ENCODE results near the gene SLC6A18.

SLC6A18 gene

GRCh38 chr5:1225081-1225480 lies at the start of gene SLC6A18:
TSS of gene SLC6A18 (plus strand) at chr5:1225381. CDS start at chr5:1225478, 97 bp downstream.
- H3K4me3 Mint-ChIP-seq: no peak within 1 kb of the TSS
- DNase-seq (no peak), ATAC-seq (replicated peaks) (no peak)
- H3K36me3 Mint-ChIP-seq: no peaks in the 10 kb centered on the region
- peaks cover 18 to 25% of the 10 kb centered on the region in 2 donors for H3K27me3 Mint-ChIP-seq
- peaks cover 2 to 6% of the 10 kb centered on the region in 2 donors for H3K4me1 Mint-ChIP-seq
- no peaks in the 10 kb centered on the region for H3K9me3 Mint-ChIP-seq
- no peak within 1 kb of the TSS for H3K27ac Mint-ChIP-seq

- H3K27me3 Mint-ChIP-seq: peaks cover 9 to 17% of the 10 kb centered on the region in 2 donors
- H3K9me3 Mint-ChIP-seq: peaks cover 0 to 3% of the 10 kb centered on the region in 2 donors
- no peak overlapping the region for H3K4me3 Mint-ChIP-seq
- DNase-seq: no peak
- ATAC-seq (replicated peaks): no peak
- H3K4me1 Mint-ChIP-seq: peaks cover 0 to 2% of the 10 kb centered on the region in 2 donors
- no peak overlapping the region for H3K27ac Mint-ChIP-seq
- no peaks in the 10 kb centered on the region for H3K36me3 Mint-ChIP-seq
These were observed 49.2 kb upstream of the SLC6A18 start for GRCh38 chr5:1175801-1176472.

- Mint-ChIP-seq H3K4me3 (no peak overlapping the region), H3K4me1 (peaks cover 0 to 2% of the 10 kb centered on the region in 2 donors), H3K27me3 (peaks cover 9 to 17% of the 10 kb centered on the region in 2 donors), H3K27ac (no peak overlapping the region), H3K36me3 (no peaks in the 10 kb centered on the region), H3K9me3 (peaks cover 0 to 3% of the 10 kb centered on the region in 2 donors)
- ATAC-seq (replicated peaks) (no peak), DNase-seq (no peak)
These were observed 48.4 kb upstream of the SLC6A18 start for GRCh38 chr5:1176473-1177391.

- H3K4me1 Mint-ChIP-seq: peaks cover 0 to 2% of the 10 kb centered on the region in 2 donors
- H3K36me3 Mint-ChIP-seq: no peaks in the 10 kb centered on the region
- peaks cover 0 to 3% of the 10 kb centered on the region in 2 donors for H3K9me3 Mint-ChIP-seq
- H3K4me3 Mint-ChIP-seq: no peak overlapping the region
- peaks cover 9 to 17% of the 10 kb centered on the region in 2 donors for H3K27me3 Mint-ChIP-seq
- ATAC-seq (replicated peaks): no peak
- no peak for DNase-seq
- H3K27ac Mint-ChIP-seq: no peak overlapping the region
These were observed 47.2 kb upstream of the SLC6A18 start for GRCh38 chr5:1177826-1178528.

GRCh38 chr5:1178529-1179382 lies 46.4 kb upstream of the SLC6A18 start:
- peaks cover 0 to 2% of the 10 kb centered on the region in 2 donors for H3K4me1 Mint-ChIP-seq
- no peaks in the 10 kb centered on the region for H3K36me3 Mint-ChIP-seq
- no peak overlapping the region for H3K4me3 Mint-ChIP-seq
- peaks cover 7 to 12% of the 10 kb centered on the region in 2 donors for H3K27me3 Mint-ChIP-seq
- no peak overlapping the region for H3K27ac Mint-ChIP-seq
- no peak for DNase-seq
- H3K9me3 Mint-ChIP-seq: peaks cover 0 to 2% of the 10 kb centered on the region in 2 donors
- no peak for ATAC-seq (replicated peaks)

- DNase-seq: no peak
- H3K4me1 Mint-ChIP-seq: peaks cover 0 to under 1% of the 10 kb centered on the region in 2 donors
- H3K27ac Mint-ChIP-seq: no peak overlapping the region
- H3K36me3 Mint-ChIP-seq: no peaks in the 10 kb centered on the region
- ATAC-seq (replicated peaks): no peak
- H3K27me3 Mint-ChIP-seq: peaks cover 4 to 9% of the 10 kb centered on the region in 2 donors
- no peak overlapping the region for H3K4me3 Mint-ChIP-seq
- peaks cover 0 to 2% of the 10 kb centered on the region in 2 donors for H3K9me3 Mint-ChIP-seq
These were observed 45.8 kb upstream of the SLC6A18 start for GRCh38 chr5:1179383-1179715.

GRCh38 chr5:1180096-1180495 lies 45.1 kb upstream of the SLC6A18 start:
- Mint-ChIP-seq H3K4me3 (no peak overlapping the region), H3K27ac (no peak overlapping the region), H3K4me1 (no peaks in the 10 kb centered on the region), H3K27me3 (peaks cover 0 to 2% of the 10 kb centered on the region in 2 donors), H3K9me3 (no peaks in the 10 kb centered on the region), H3K36me3 (no peaks in the 10 kb centered on the region)
- no peak for DNase-seq
- no peak for ATAC-seq (replicated peaks)

- no peak overlapping the region for H3K4me3 Mint-ChIP-seq
- ATAC-seq (replicated peaks): no peak
- H3K27me3 Mint-ChIP-seq: no peaks in the 10 kb centered on the region
- H3K36me3 Mint-ChIP-seq: no peaks in the 10 kb centered on the region
- no peaks in the 10 kb centered on the region for H3K4me1 Mint-ChIP-seq
- DNase-seq: no peak
- H3K27ac Mint-ChIP-seq: no peak overlapping the region
- no peaks in the 10 kb centered on the region for H3K9me3 Mint-ChIP-seq
These were observed 44.3 kb upstream of the SLC6A18 start for GRCh38 chr5:1180841-1181271.

- no peaks in the 10 kb centered on the region for H3K27me3 Mint-ChIP-seq
- no peak overlapping the region for H3K4me3 Mint-ChIP-seq
- H3K4me1 Mint-ChIP-seq: no peaks in the 10 kb centered on the region
- ATAC-seq (replicated peaks): no peak
- H3K36me3 Mint-ChIP-seq: no peaks in the 10 kb centered on the region
- DNase-seq: no peak
- no peaks in the 10 kb centered on the region for H3K9me3 Mint-ChIP-seq
- H3K27ac Mint-ChIP-seq: no peak overlapping the region
These were observed 43.5 kb upstream of the SLC6A18 start for GRCh38 chr5:1181451-1182359.

- no peaks in the 10 kb centered on the region for H3K27me3 Mint-ChIP-seq
- ATAC-seq (replicated peaks): no peak
- no peaks in the 10 kb centered on the region for H3K36me3 Mint-ChIP-seq
- no peak for DNase-seq
- no peaks in the 10 kb centered on the region for H3K9me3 Mint-ChIP-seq
- H3K27ac Mint-ChIP-seq: no peak overlapping the region
- H3K4me3 Mint-ChIP-seq: no peak overlapping the region
- H3K4me1 Mint-ChIP-seq: no peaks in the 10 kb centered on the region
These were observed 42.9 kb upstream of the SLC6A18 start for GRCh38 chr5:1182360-1182632.

GRCh38 chr5:1182633-1183423 lies 42.4 kb upstream of the SLC6A18 start:
- Mint-ChIP-seq H3K27me3 (no peaks in the 10 kb centered on the region), H3K4me3 (no peak overlapping the region), H3K9me3 (no peaks in the 10 kb centered on the region), H3K4me1 (no peaks in the 10 kb centered on the region), H3K36me3 (no peaks in the 10 kb centered on the region), H3K27ac (no peak overlapping the region)
- DNase-seq (no peak), ATAC-seq (replicated peaks) (no peak)

- DNase-seq (no peak), ATAC-seq (replicated peaks) (no peak)
- Mint-ChIP-seq H3K4me3 (no peak overlapping the region), H3K4me1 (no peaks in the 10 kb centered on the region), H3K27me3 (no peaks in the 10 kb centered on the region), H3K9me3 (no peaks in the 10 kb centered on the region), H3K36me3 (no peaks in the 10 kb centered on the region), H3K27ac (no peak overlapping the region)
These were observed 41.6 kb upstream of the SLC6A18 start for GRCh38 chr5:1183424-1184162.

Data from stimulated activated naive B cell treated with anti-CD40 and anti-IgM and Interleukin-4, amounts not matched to agents 10 μg/mL and 1 μg/mL and 100 μg/mL, for 72 hours (primary cell).